HG03342 (cell line): Measurements from ENCODE around the gene GEMIN4.

ENCODE experiments used
- ATAC-seq: cut with Tn5 transposase; IDR thresholded peaks from one replicate; pipeline ENCODE4 v1.9.1; 2021; ENCODE audit warnings: mild to moderate bottlenecking, moderate library complexity; ENCODE audit not compliant: unreplicated experiment

GEMIN4 gene

GRCh38 chr17:744937-745336, 7.1 kb downstream of the GEMIN4 start:
- ATAC-seq = no peak

GRCh38 chr17:743139-743538, 8.9 kb downstream of the GEMIN4 start:
- ATAC-seq = no peak

GRCh38 chr17:742147-742793, 9.8 kb downstream of the GEMIN4 start:
- no peak for ATAC-seq

GRCh38 chr17:740240-741017, 11.6 kb downstream of the GEMIN4 start:
- ATAC-seq = peak; percentile 85

- ATAC-seq = no peak
Observed at GRCh38 chr17:737561-738113, 14.4 kb downstream of the GEMIN4 start.

- no peak for ATAC-seq
Observed at GRCh38 chr17:733743-734142, 18.3 kb downstream of the GEMIN4 start.

GRCh38 chr17:732902-733720, 19.0 kb downstream of the GEMIN4 start:
- ATAC-seq = peak; percentile 39

- ATAC-seq = peak; percentile 48
Observed at GRCh38 chr17:732067-732901, 19.8 kb downstream of the GEMIN4 start, which contains the start of gene TLCD3A. Gene TLCD3A, plus strand, starts transcription at chr17:732596. Its CDS starts 52 bp downstream, at chr17:732648.

- ATAC-seq = peak; percentile 23
Observed at GRCh38 chr17:731644-732066, 20.4 kb downstream of the GEMIN4 start.

GRCh38 chr17:728911-729310, 23.2 kb downstream of the GEMIN4 start:
- no peak for ATAC-seq

GRCh38 chr17:726271-726919, 25.7 kb downstream of the GEMIN4 start:
- ATAC-seq = no peak

- ATAC-seq = no peak
Observed at GRCh38 chr17:725746-726145, 26.3 kb downstream of the GEMIN4 start.

- ATAC-seq = no peak
Observed at GRCh38 chr17:725084-725483, 27.0 kb downstream of the GEMIN4 start.

- ATAC-seq = no peak
Observed at GRCh38 chr17:721540-721937, 30.5 kb downstream of the GEMIN4 start.

GRCh38 chr17:720706-721539, 31.1 kb downstream of the GEMIN4 start:
- no peak for ATAC-seq

- no peak for ATAC-seq
Observed at GRCh38 chr17:718075-718474, 34.0 kb downstream of the GEMIN4 start.

GRCh38 chr17:708132-708531, 43.9 kb downstream of the GEMIN4 start:
- no peak for ATAC-seq

- ATAC-seq = no peak
Observed at GRCh38 chr17:705863-706262, 46.2 kb downstream of the GEMIN4 start.

GRCh38 chr17:705011-705410, 47.1 kb downstream of the GEMIN4 start:
- no peak for ATAC-seq
